H1 (cell line): ENCODE results near the gene CNOT10. TPM values are rescaled to one million over a fixed set of nuclear protein-coding genes. Genes with fewer than 3 reads are reported as not detected.

Source experiments
- CTCF ChIA-PET: fragments of 300-600 bp; sonication (Branson Sonifier 250); formaldehyde crosslinking; loops from one replicate; lab custom pipeline; 2021; ENCODE audit not compliant: partially characterized antibody; lab: Charles Lee
- POLR2A ChIA-PET: fragments of 300-600 bp; sonication (Branson Sonifier 250); formaldehyde crosslinking; loops from one replicate; lab custom pipeline; 2021; ENCODE audit warnings: inconsistent platforms; ENCODE audit not compliant: partially characterized antibody; lab: Charles Lee
- DNase-seq, 2 experiments: peaks; one replicate each; pipeline versions ENCODE4 v3.0.0 to v3.0.0-alpha.2; 2010 to 2022; ENCODE audit warnings: low spot score in 2 of 2, low read depth in 1 of 2, mixed read lengths in 1 of 2
- FAIRE-seq: peaks from 2 replicates; lab custom pipeline; 2011; peaks lifted over from hg19 to GRCh38; lab: Jason Lieb, UNC
- H2AFZ ChIP-seq: 2 replicates; pipeline ENCODE4 v1.8.1; 2012; ENCODE audit warnings: low read length, inconsistent platforms
- H2AK5ac ChIP-seq: 2 replicates; pipeline ENCODE4 v1.6.1; 2013; ENCODE audit warnings: low read depth, low read length
- H2BK120ac ChIP-seq: replicated peaks from 2 replicates; pipeline ENCODE3; 2013; ENCODE audit warnings: low read depth, low read length, inconsistent platforms
- H2BK12ac ChIP-seq: 2 replicates; pipeline ENCODE4 v1.6.1; 2013; ENCODE audit warnings: low read depth, low read length
- H2BK15ac ChIP-seq: 2 replicates; pipeline ENCODE4 v1.6.1; 2013; ENCODE audit warnings: low read length
- H2BK20ac ChIP-seq: 2 replicates; pipeline ENCODE4 v1.6.1; 2013; ENCODE audit warnings: low read length
- H2BK5ac ChIP-seq: 2 replicates; pipeline ENCODE4 v1.6.1; 2013; ENCODE audit warnings: low read depth, low read length
- H3K14ac ChIP-seq: 2 replicates; pipeline ENCODE4 v1.6.1; 2013; ENCODE audit warnings: inconsistent platforms; ENCODE audit not compliant: insufficient read length
- H3K18ac ChIP-seq: 2 replicates; pipeline ENCODE4 v1.6.1; 2013; ENCODE audit warnings: low read length; ENCODE audit errors: extremely low read depth
- H3K23ac ChIP-seq: 2 replicates; pipeline ENCODE4 v1.6.1; 2013; ENCODE audit warnings: inconsistent platforms; ENCODE audit not compliant: insufficient read length
- H3K23me2 ChIP-seq: 2 replicates; pipeline ENCODE4 v1.6.1; 2013; ENCODE audit warnings: low read depth, low read length
- H3K27ac ChIP-seq: 2 replicates; pipeline ENCODE4 v1.6.1; 2011; ENCODE audit warnings: low read depth, low read length, inconsistent platforms
- H3K27me3 ChIP-seq, 4 experiments: replicated peaks in 1 of 4; 1 replicate in 1 of 4; 2 replicates in 3 of 4; pipeline versions ENCODE4 v1.6.1 to v1.8.1; 2011 to 2013; ENCODE audit warnings: low read length in 3 of 4, mild to moderate bottlenecking in 3 of 4, inconsistent platforms in 2 of 4, mixed read lengths in 2 of 4, moderate library complexity in 1 of 4; ENCODE audit not compliant: control insufficient read depth in 3 of 4, insufficient read depth in 3 of 4; ENCODE audit errors: extremely low read depth in 1 of 4
- H3K36me3 ChIP-seq, 4 experiments: 2 replicates each; pipeline versions ENCODE4 v1.6.1 to v1.8.1; 2011 to 2013; ENCODE audit warnings: mild to moderate bottlenecking in 4 of 4, low read length in 3 of 4, moderate library complexity in 2 of 4, control low read depth in 1 of 4, inconsistent platforms in 1 of 4; ENCODE audit not compliant: insufficient read depth in 4 of 4, control insufficient read depth in 2 of 4
- H3K4ac ChIP-seq: replicated peaks from 2 replicates; pipeline ENCODE3; 2013; ENCODE audit warnings: low read length, low read depth, mixed read lengths, inconsistent platforms; ENCODE audit not compliant: insufficient read length
- H3K4me1 ChIP-seq, 4 experiments: replicated peaks in 1 of 4; 1 replicate in 1 of 4; 2 replicates in 3 of 4; pipeline versions ENCODE4 v1.6.1 to v1.8.1; 2011 to 2013; ENCODE audit warnings: low read length in 3 of 4, inconsistent platforms in 2 of 4, mixed read lengths in 1 of 4; ENCODE audit not compliant: insufficient read depth in 4 of 4, control insufficient read depth in 3 of 4
- H3K4me2 ChIP-seq, 2 experiments: 2 replicates each; pipeline versions ENCODE4 v1.6.1 to v1.8.1; 2011 to 2013; ENCODE audit warnings: low read depth in 2 of 2, low read length in 2 of 2, control low read depth in 1 of 2, inconsistent platforms in 1 of 2, mild to moderate bottlenecking in 1 of 2; ENCODE audit not compliant: insufficient read depth in 1 of 2
- H3K4me3 ChIP-seq, 4 experiments: fragments of 200-600, 300-600 bp in 1 of 4; sonication (generic), shearing (Covaris generic), sonication (Bioruptor Twin) in 1 of 4; 2 replicates each; pipeline versions ENCODE4 v1.5.1 to v1.8.1; 2011 to 2016; ENCODE audit warnings: low read length in 4 of 4, low read depth in 3 of 4, control low read depth in 2 of 4, inconsistent platforms in 2 of 4, mild to moderate bottlenecking in 2 of 4, mixed read lengths in 1 of 4, moderate library complexity in 1 of 4; ENCODE audit not compliant: insufficient read depth in 2 of 4; ENCODE audit errors: extremely low read depth in 1 of 4
- H3K56ac ChIP-seq: replicated peaks from 2 replicates; pipeline ENCODE3; 2013; ENCODE audit warnings: low read depth, mild to moderate bottlenecking, mixed read lengths, low read length, inconsistent platforms; ENCODE audit not compliant: insufficient read length
- H3K79me1 ChIP-seq: 2 replicates; pipeline ENCODE4 v1.6.1; 2013; ENCODE audit warnings: low read depth, low read length, control low read depth
- H3K79me2 ChIP-seq, 2 experiments: 2 replicates each; pipeline versions ENCODE4 v1.6.1 to v1.8.1; 2012 to 2013; ENCODE audit warnings: low read length in 2 of 2, mild to moderate bottlenecking in 2 of 2, inconsistent platforms in 1 of 2; ENCODE audit not compliant: insufficient read depth in 2 of 2, control insufficient read depth in 1 of 2
- H3K9ac ChIP-seq, 4 experiments: replicated peaks in 1 of 4; 1 replicate in 1 of 4; 2 replicates in 3 of 4; pipeline versions ENCODE4 v1.6.1 to v1.8.1; 2011 to 2013; ENCODE audit warnings: low read depth in 3 of 4, low read length in 3 of 4, control low read depth in 2 of 4, mild to moderate bottlenecking in 2 of 4, moderate library complexity in 2 of 4, inconsistent platforms in 1 of 4; ENCODE audit errors: extremely low read depth in 1 of 4
- H3K9me3 ChIP-seq, 2 experiments: 2 replicates each; pipeline versions ENCODE4 v1.6.1 to v1.8.1; 2012 to 2013; ENCODE audit warnings: mild to moderate bottlenecking in 2 of 2, moderate library complexity in 2 of 2, control low read depth in 1 of 2, inconsistent platforms in 1 of 2, low read depth in 1 of 2, low read length in 1 of 2, mixed read lengths in 1 of 2; ENCODE audit not compliant: insufficient read depth in 2 of 2
- H4K20me1 ChIP-seq, 2 experiments: replicated peaks in 1 of 2; 2 replicates each; pipeline versions ENCODE3 to v1.8.1; 2011 to 2013; ENCODE audit warnings: inconsistent platforms in 2 of 2, low read length in 2 of 2, mild to moderate bottlenecking in 1 of 2; ENCODE audit not compliant: insufficient read depth in 2 of 2, control insufficient read depth in 1 of 2
- H4K5ac ChIP-seq: 2 replicates; pipeline ENCODE4 v1.6.1; 2013; ENCODE audit warnings: low read length, low read depth, mixed read lengths, inconsistent platforms; ENCODE audit not compliant: insufficient read length
- H4K8ac ChIP-seq: 2 replicates; pipeline ENCODE4 v1.8.0; 2013; ENCODE audit warnings: mild to moderate bottlenecking, moderate library complexity, low read length, inconsistent platforms; ENCODE audit not compliant: insufficient read depth; ENCODE audit errors: extremely low read depth
- H4K91ac ChIP-seq: replicated peaks from 2 replicates; pipeline ENCODE3; 2013; ENCODE audit warnings: low read length, mixed read lengths, inconsistent platforms; ENCODE audit not compliant: insufficient read length
- BCL11A ChIP-seq, 2 experiments: IDR thresholded peaks; one replicate each; pipeline ENCODE4 v1.6.1; 2011; ENCODE audit warnings: low read depth in 2 of 2, low read length in 2 of 2, mild to moderate bottlenecking in 2 of 2
- CBX8 ChIP-seq: fragments of 300-800, 300-1000 bp; sonication (generic); IDR thresholded peaks from 2 replicates; pipeline ENCODE4 v1.7.1; 2016; ENCODE audit warnings: low read depth, low read length, borderline replicate concordance
- EP300 ChIP-seq, 2 experiments: IDR thresholded peaks; 1 replicate in 1 of 2; 2 replicates in 1 of 2; pipeline ENCODE4 v1.6.1; 2011 to 2012; ENCODE audit warnings: low read depth in 2 of 2, low read length in 2 of 2, mild to moderate bottlenecking in 2 of 2, borderline replicate concordance in 1 of 2, inconsistent platforms in 1 of 2, moderate library complexity in 1 of 2
- POLR2A ChIP-seq, 2 experiments: IDR thresholded peaks; 1 replicate in 1 of 2; 2 replicates in 1 of 2; pipeline ENCODE4 v1.6.1; 2011; ENCODE audit warnings: low read depth in 2 of 2, low read length in 2 of 2, mild to moderate bottlenecking in 2 of 2; ENCODE audit errors: control extremely low read depth in 1 of 2
- SIX5 ChIP-seq: IDR thresholded peaks from 2 replicates; pipeline ENCODE4 v1.6.1; 2011; ENCODE audit warnings: mild to moderate bottlenecking, low read depth, low read length
- SP4 ChIP-seq: IDR thresholded peaks from 2 replicates; pipeline ENCODE4 v1.6.1; 2012; ENCODE audit warnings: low read length, inconsistent platforms
- SRF ChIP-seq: IDR thresholded peaks from 2 replicates; pipeline ENCODE4 v1.6.1; 2011; ENCODE audit warnings: mild to moderate bottlenecking, low read depth, low read length, moderate library complexity
- TAF1 ChIP-seq: IDR thresholded peaks from 2 replicates; pipeline ENCODE4 v1.6.1; 2011; ENCODE audit warnings: mild to moderate bottlenecking, low read depth, low read length
- TBP ChIP-seq: IDR thresholded peaks from 2 replicates; pipeline ENCODE4 v1.6.1; 2011; ENCODE audit warnings: low read depth, low read length, improper control_type of control experiment
- TEAD4 ChIP-seq: IDR thresholded peaks from 2 replicates; pipeline ENCODE4 v1.6.1; 2012; ENCODE audit warnings: low read depth, low read length, inconsistent platforms, mixed read lengths
- WGBS, 2 experiments: shearing (Covaris generic) in 1 of 2; methylation state at CpG; one replicate each; pipeline versions ENCODE4 v1.1.6 to v1.1.7; 2013 to 2015; ENCODE audit warnings: low lambda C conversion rate in 2 of 2, mixed read lengths in 2 of 2, inconsistent platforms in 1 of 2, low coverage in 1 of 2, missing lambda C conversion rate in 1 of 2; ENCODE audit not compliant: insufficient replicate concordance in 2 of 2, insufficient coverage in 1 of 2, insufficient read length in 1 of 2; ENCODE audit errors: extremely low coverage in 1 of 2, missing lambda C conversion rate in 1 of 2; 5-methylcytosine and 5-hydroxymethylcytosine counted together
- polyA plus RNA-seq, 7 experiments: library from polyadenylated mRNA; depleted of rRNA in 3 of 7; stranded (reverse) in 5 of 7; unstranded in 2 of 7; fragments of >200 nt in 5 of 7; fragments of 200-250 nt in 2 of 7; gene quantifications; 1 replicate in 5 of 7; 2 replicates in 1 of 7; 4 replicates in 1 of 7; pipeline versions ENCODE4 v1.2.1 to v1.2.3, GENCODE V29; 2011 to 2013; ENCODE audit warnings: missing spikeins in 2 of 7, mixed read lengths in 2 of 7
- total RNA-seq: library from RNA; stranded (reverse); fragmentation: NEBNext Ultra II Directional; extraction: Animal tissue kit (Norgen Biotek cat#: 25700); gene quantifications from 2 replicates; pipeline ENCODE4 v1.2.1, GENCODE V29; 2021
- TF ChIP-seq, protein P1 (sequence below): IDR thresholded peaks from 2 replicates; pipeline ENCODE4 v1.6.1; 2012; ENCODE audit warnings: low read length, inconsistent platforms

Gene CNOT10
- total and polyA plus RNA-seq, 2 of the 8 experiments (the other 6 are each of a cell fraction or from before 2014, with no cell fraction given), result 39.9 to 55.9 TPM

DNA sequence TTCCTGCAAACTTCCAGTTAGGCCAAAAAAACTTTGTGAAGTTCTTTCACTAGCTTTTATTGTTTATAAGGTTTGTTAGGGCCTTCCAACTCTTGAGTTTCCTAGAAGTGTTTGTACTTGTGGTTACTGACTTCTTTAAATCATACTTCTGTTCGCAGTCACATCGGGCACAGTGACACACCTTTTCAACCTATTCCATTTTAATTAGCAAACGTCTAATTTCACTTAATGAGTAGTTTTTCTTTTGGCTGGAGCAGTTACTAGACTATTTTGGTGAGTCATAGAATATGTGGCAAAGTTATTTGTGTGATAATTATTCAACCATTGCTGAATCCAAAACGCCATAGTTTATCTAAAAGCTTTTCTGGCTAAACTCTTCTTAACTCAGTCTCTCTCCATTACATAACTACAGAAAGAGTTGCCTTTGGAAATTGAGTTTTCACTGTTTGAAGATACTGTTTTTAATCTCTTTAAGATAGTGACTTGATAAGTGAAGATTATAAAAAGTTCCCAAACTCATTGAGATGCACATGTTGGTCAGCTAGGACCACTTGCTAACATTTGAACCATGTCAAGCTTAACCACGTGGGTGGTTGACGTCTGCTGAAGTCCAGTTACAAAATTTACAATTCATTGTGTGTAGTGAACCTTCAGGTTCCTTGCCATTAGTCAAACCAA, 21.5 kb downstream of the CNOT10 start:
- Histone ChIP-seq H3K14ac (no peak overlapping the region), H4K91ac (no peak overlapping the region), H3K27me3 (no peaks in the 10 kb centered on the region), H4K5ac (no peak overlapping the region), H3K23ac (no peak overlapping the region), H3K23me2 (no peaks in the 10 kb centered on the region), H3K4me1 (no peaks in the 10 kb centered on the region), H3K27ac (no peak overlapping the region), H3K4me3 (no peak overlapping the region), H2AFZ (no peak overlapping the region), H2BK5ac (no peak overlapping the region)
- WGBS, 2 experiments, result 91% methylated on average over 6 of the region's 6 CpGs; no CpG with 5 or more reads in 1 of the 2 experiments
- DNase-seq, result no peak
- TF ChIP-seq BCL11A (IDR thresholded peaks at IDR 0.05; ENCODE audit: low read depth in 2 of 2, low read length in 2 of 2) (no peak), SRF (no peak), EP300 (IDR thresholded peaks at IDR 0.05; ENCODE audit: borderline replicate concordance in 1 of 2, low read depth in 2 of 2, low read length in 2 of 2) (no peak), SIX5 (no peak), POLR2A (IDR thresholded peaks at IDR 0.05; ENCODE audit: control extremely low read depth in 1 of 2, low read depth in 2 of 2, low read length in 2 of 2) (no peak), TAF1 (no peak), TBP (no peak), TEAD4 (no peak), SP4 (no peak), CBX8 (no peak)
- TF ChIP-seq, protein P1, sequence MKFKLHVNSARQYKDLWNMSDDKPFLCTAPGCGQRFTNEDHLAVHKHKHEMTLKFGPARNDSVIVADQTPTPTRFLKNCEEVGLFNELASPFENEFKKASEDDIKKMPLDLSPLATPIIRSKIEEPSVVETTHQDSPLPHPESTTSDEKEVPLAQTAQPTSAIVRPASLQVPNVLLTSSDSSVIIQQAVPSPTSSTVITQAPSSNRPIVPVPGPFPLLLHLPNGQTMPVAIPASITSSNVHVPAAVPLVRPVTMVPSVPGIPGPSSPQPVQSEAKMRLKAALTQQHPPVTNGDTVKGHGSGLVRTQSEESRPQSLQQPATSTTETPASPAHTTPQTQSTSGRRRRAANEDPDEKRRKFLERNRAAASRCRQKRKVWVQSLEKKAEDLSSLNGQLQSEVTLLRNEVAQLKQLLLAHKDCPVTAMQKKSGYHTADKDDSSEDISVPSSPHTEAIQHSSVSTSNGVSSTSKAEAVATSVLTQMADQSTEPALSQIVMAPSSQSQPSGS, result no peak
- TF ChIP-seq, all 59 proteins: peak for 0
- Histone ChIP-seq H3K9ac (no peak overlapping the region), H3K9me3 (no peaks in the 10 kb centered on the region), H3K36me3 (peaks cover 2 to 22% (median 12%) of the 10 kb centered on the region in 4 experiments; a peak in 3 of 8 replicates), H3K79me2 (peaks cover 0 to 20% of the 10 kb centered on the region in 2 experiments; a peak in 2 of 4 replicates), H3K56ac (no peak overlapping the region), H2BK12ac (no peak overlapping the region), H3K4ac (no peak overlapping the region), H3K79me1 (no peaks in the 10 kb centered on the region; the same call in 1 of the 2 replicates), H2BK20ac (no peak overlapping the region), H2AK5ac (no peak overlapping the region), H4K20me1 (peaks cover 2% of the 10 kb centered on the region in 2 experiments), H2BK15ac (no peak overlapping the region), H2BK120ac (no peak overlapping the region), H3K18ac (no peak overlapping the region), H3K4me2 (no peak overlapping the region), H4K8ac (no peak overlapping the region)
- POLR2A ChIA-PET, result interaction anchor here (0.6 to 1.7 kb wide), 2 partner anchors 10 to 16 kb away, joined by 4 read pairs; no protein-coding TSS in a partner anchor
- CTCF ChIA-PET, result interaction anchor here (1.1 to 1.5 kb wide), 2 partner anchors 13 to 17 kb away, joined by 3 read pairs; no protein-coding TSS in a partner anchor
- no peak for FAIRE-seq
